Activated CD4-positive, CD25-positive, alpha-beta regulatory T cell (primary cell): ENCODE results near the gene SKAP1.

Experiments used
- DNase-seq, 4 experiments: peaks; one replicate each; lab custom pipeline; 2025; lab: John Stamatoyannopoulos, UW

The SKAP1 gene

GRCh38 chr17:48175692-48176470 lies 254.1 kb downstream of the SKAP1 start:
- DNase-seq = no peak

GRCh38 chr17:48174833-48175523 lies 255.0 kb downstream of the SKAP1 start:
- no peak for DNase-seq

- DNase-seq = no peak
These were observed 256.6 kb downstream of the SKAP1 start for GRCh38 chr17:48173191-48173984.

- no peak for DNase-seq
These were observed 260.1 kb downstream of the SKAP1 start for GRCh38 chr17:48169926-48170325.

- DNase-seq = no peak
These were observed 266.2 kb downstream of the SKAP1 start for GRCh38 chr17:48163809-48164208.

GRCh38 chr17:48162946-48163506 lies 267.0 kb downstream of the SKAP1 start:
- DNase-seq = no peak

GRCh38 chr17:48162306-48162934 lies 267.6 kb downstream of the SKAP1 start:
- no peak for DNase-seq

GRCh38 chr17:48161127-48161905 lies 268.7 kb downstream of the SKAP1 start:
- no peak for DNase-seq

- no peak for DNase-seq
These were observed 269.6 kb downstream of the SKAP1 start for GRCh38 chr17:48160177-48161081.

- DNase-seq = no peak
These were observed 270.8 kb downstream of the SKAP1 start for GRCh38 chr17:48159232-48159631.

GRCh38 chr17:48155889-48156611 lies 274.0 kb downstream of the SKAP1 start:
- no peak for DNase-seq

GRCh38 chr17:48153691-48154358 lies 276.2 kb downstream of the SKAP1 start:
- DNase-seq = no peak

- no peak for DNase-seq
These were observed 277.7 kb downstream of the SKAP1 start for GRCh38 chr17:48152289-48152688.

GRCh38 chr17:48151220-48151619 lies 278.8 kb downstream of the SKAP1 start:
- DNase-seq = no peak

GRCh38 chr17:48150597-48151001 lies 279.4 kb downstream of the SKAP1 start:
- no peak for DNase-seq

- no peak for DNase-seq
These were observed 280.1 kb downstream of the SKAP1 start for GRCh38 chr17:48149787-48150463.

GRCh38 chr17:48148854-48149786 lies 280.9 kb downstream of the SKAP1 start:
- no peak for DNase-seq
